ENCODE measurements around the gene PIP4K2A.

DNA sequence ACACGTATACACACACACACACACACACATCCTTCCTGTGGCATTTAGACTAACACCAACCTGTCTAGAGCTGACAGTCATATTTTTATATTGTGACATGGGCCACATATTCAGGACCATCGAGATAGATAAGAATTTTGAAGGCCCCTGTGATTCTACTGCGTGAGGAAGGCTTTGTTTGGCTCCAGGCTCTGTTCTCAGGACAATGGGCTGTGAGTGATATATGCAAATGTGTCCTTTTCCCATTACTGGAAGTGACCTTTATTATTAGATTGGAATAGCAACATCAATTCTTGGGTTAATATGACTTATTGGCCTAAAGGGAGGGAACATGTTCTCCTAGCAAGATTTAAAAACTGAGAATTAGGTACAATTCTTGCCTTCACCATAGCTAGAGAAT, 213.0 kb downstream of the PIP4K2A start:
- TF ChIP-seq POLR2A (IDR thresholded peaks at IDR 0.05; ENCODE audit: low read depth, low read length) (no peak), EZH2 (IDR thresholded peaks at IDR 0.05; ENCODE audit: borderline replicate concordance, low read depth, low read length, severe bottlenecking) (no peak), POLR2AphosphoS5 (IDR thresholded peaks at IDR 0.05; ENCODE audit: insufficient read depth, low read depth, low read length) (no peak), MYC (IDR thresholded peaks at IDR 0.05; ENCODE audit: low read depth, low read length) (no peak)
- TF ChIP-seq, protein P1, sequence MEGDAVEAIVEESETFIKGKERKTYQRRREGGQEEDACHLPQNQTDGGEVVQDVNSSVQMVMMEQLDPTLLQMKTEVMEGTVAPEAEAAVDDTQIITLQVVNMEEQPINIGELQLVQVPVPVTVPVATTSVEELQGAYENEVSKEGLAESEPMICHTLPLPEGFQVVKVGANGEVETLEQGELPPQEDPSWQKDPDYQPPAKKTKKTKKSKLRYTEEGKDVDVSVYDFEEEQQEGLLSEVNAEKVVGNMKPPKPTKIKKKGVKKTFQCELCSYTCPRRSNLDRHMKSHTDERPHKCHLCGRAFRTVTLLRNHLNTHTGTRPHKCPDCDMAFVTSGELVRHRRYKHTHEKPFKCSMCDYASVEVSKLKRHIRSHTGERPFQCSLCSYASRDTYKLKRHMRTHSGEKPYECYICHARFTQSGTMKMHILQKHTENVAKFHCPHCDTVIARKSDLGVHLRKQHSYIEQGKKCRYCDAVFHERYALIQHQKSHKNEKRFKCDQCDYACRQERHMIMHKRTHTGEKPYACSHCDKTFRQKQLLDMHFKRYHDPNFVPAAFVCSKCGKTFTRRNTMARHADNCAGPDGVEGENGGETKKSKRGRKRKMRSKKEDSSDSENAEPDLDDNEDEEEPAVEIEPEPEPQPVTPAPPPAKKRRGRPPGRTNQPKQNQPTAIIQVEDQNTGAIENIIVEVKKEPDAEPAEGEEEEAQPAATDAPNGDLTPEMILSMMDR (IDR thresholded peaks at IDR 0.05; ENCODE audit: extremely low read depth in 1 of 2, insufficient read depth in 1 of 2, low read depth in 1 of 2, low read length in 2 of 2): no peak
- TF ChIP-seq, protein P2, sequence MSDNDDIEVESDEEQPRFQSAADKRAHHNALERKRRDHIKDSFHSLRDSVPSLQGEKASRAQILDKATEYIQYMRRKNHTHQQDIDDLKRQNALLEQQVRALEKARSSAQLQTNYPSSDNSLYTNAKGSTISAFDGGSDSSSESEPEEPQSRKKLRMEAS (IDR thresholded peaks at IDR 0.05; ENCODE audit: insufficient read depth, insufficient read length): no peak
